AG10803 (cell line): ENCODE data around the gene OSBPL2.
A peak's percentile ranks its signal among the peaks of the same experiment; 100 is the strongest.

Source experiments
- DNase-seq: peaks from one replicate; pipeline ENCODE4 v3.0.0; 2010; ENCODE audit warnings: low read depth
- H3K4me3 ChIP-seq: 2 replicates; pipeline ENCODE4 v1.5.1; 2011; ENCODE audit warnings: mild to moderate bottlenecking, low read length, control low read depth
- CTCF ChIP-seq: conservative IDR thresholded peaks from 2 replicates; pipeline ENCODE4 v1.5.1; 2011; ENCODE audit warnings: mild to moderate bottlenecking, low read length, control low read depth, inconsistent platforms

Gene OSBPL2

GRCh38 chr20:62302341-62303061 is 64.2 kb downstream of the OSBPL2 start, which contains the start of gene ADRM1:
TSS of gene ADRM1 (plus strand) at chr20:62302997. CDS start at chr20:62303569, 572 bp downstream.
- peak within 1 kb of the TSS; percentile 80 for H3K4me3 ChIP-seq
- TF ChIP-seq CTCF = peak; percentile 64
- peak; percentile 96 for DNase-seq

GRCh38 chr20:62303062-62303339 is 64.7 kb downstream of the OSBPL2 start:
- TF ChIP-seq CTCF = no peak

DNA sequence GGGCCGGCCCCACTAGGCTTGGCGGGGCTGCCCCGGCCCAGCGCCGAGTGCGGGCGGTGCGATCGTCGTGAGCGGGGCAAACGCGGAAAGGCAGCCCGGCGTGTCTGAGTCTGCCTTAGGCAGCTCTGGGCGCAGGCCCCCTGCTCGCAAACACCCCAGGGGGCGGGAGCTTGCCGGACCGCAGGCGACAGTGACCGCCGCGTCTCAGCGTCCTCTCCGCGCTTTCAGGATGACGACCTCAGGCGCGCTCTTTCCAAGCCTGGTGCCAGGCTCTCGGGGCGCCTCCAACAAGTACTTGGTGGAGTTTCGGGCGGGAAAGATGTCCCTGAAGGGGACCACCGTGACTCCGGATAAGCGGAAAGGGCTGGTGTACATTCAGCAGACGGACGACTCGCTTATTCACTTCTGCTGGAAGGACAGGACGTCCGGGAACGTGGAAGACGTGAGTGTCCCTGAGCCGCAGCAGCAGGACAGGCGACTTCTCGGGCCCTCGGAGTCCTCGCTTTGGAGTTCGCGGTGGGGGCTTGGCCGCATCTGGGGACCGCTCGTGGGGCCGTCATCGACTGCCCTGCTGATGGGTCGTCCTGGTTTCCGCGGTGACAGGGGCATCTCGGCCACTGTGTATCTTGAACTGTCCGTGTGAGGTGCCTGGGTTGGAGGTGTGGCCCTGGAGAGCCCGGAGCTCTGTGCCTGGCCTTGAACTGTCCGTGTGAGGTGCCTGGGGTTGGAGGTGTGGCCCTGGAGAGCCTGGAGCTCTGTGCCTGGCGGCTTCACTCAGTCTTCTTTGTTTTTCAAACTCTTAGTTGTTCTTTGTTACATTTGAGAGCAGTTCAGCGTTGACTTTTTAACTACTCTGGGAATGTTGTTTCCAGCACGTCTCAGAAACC is 65.3 kb downstream of the OSBPL2 start:
- DNase-seq = peak; percentile 15
- no peak for TF ChIP-seq CTCF

More at GRCh38 chr20:62303062-62303339, 64.7 kb downstream of the OSBPL2 start:
- H3K4me3 ChIP-seq = peak overlapping the region; percentile 80
- DNase-seq = no peak

GRCh38 chr20:62304331-62305148 is 66.2 kb downstream of the OSBPL2 start:
- no peak for TF ChIP-seq CTCF
- no peak for DNase-seq
- H3K4me3 ChIP-seq = peak overlapping the region; percentile 80

More for the DNA sequence above, 65.3 kb downstream of the OSBPL2 start:
- peak overlapping the region; percentile 80 for H3K4me3 ChIP-seq

DNA sequence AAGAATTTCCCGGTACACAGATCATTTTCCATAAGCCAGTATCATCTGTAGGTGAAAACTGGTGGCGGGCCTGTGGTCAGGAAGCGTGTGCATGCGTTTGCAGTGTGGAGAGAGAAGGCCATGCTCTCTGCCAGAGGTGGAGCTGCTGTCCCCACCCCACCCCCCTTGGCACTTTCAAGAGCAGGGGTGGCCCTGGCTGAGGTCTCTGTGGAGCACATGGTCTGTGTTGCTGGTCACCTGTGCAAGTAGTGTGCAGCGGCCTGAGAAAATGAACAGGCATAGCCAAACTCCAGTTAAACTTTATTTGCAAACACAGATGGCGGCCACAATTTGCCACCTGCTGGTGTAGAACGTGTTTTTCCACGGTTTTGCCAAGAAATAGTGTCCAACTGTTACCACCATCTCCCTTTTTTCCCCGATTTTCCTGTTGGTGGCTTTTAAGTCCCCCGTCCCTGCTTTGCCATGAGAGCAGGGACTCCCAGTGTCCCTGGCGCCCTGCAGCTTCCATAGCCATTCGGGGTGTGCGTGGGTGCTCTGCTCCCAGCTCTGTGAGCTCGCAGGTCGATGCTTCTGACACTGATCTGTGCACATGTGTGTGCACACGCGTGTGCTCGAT is 66.9 kb downstream of the OSBPL2 start:
- no peak for DNase-seq
- H3K4me3 ChIP-seq = no peak overlapping the region; the same call in 1 of the 2 replicates
- no peak for TF ChIP-seq CTCF

- DNase-seq = no peak
- H3K4me3 ChIP-seq = no peak overlapping the region
- TF ChIP-seq CTCF = no peak
Observed at GRCh38 chr20:62305765-62306413, 67.6 kb downstream of the OSBPL2 start.
